Erythroblast (primary cell): Measurements from ENCODE around the gene SHISAL1.

Experiments
- GATA1 ChIP-seq: IDR thresholded peaks from 2 replicates; pipeline ENCODE4 v1.6.1; 2011; ENCODE audit warnings: low read depth, mild to moderate bottlenecking, control low read depth, low read length, moderate library complexity
- POLR2A ChIP-seq: IDR thresholded peaks from 2 replicates; pipeline ENCODE4 v1.6.1; 2011; ENCODE audit warnings: mild to moderate bottlenecking, low read length

GRCh38 chr22:44338906-44339305, 26.2 kb upstream of the SHISAL1 start:
- TF ChIP-seq POLR2A (no peak), GATA1 (no peak)
